ENCODE data around the gene STARD13. TPM values are rescaled to one million over a fixed set of nuclear protein-coding genes. Genes with fewer than 3 reads are reported as not detected.

STARD13 gene
- total RNA-seq, 1 experiment from 2014 or later = 4.1 TPM

DNA sequence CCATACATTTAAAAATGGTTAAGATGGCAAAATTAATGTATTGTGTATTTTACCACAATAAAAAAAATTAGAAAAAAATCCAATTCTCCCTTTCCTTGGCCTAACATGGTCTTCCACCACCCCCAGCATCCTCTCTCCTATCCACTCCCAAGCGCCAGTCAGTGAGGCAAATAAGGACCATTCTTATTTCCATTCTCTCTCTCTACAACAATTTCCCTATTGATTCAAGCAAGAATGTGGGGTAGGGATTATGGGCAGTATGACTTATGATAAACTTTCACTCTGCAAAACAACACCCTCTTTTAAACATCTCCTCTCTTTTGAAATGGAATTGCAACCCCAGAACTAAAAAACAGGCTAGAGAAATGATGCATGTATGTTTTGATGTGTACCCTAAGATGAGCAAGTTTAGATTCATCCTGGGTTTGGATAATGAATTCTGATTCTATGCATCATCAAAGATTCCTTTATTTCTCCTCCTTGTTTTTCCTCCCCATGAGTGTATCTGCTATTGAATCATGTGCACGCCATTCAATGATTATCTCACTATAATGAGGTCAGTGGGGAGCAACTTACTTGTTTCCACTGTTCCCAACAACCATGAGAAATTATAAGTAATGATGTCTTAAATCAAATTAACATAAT, 3.5 kb downstream of the STARD13 start (continued):
- TF ChIP-seq EZH2 (IDR thresholded peaks at IDR 0.05) (no peak), MAX (IDR thresholded peaks at IDR 0.05) (no peak), CEBPB (IDR thresholded peaks at IDR 0.05; ENCODE audit: low read depth) (no peak), EZH2phosphoT487 (IDR thresholded peaks at IDR 0.05; ENCODE audit: borderline replicate concordance) (no peak), ELF1 (IDR thresholded peaks at IDR 0.05; ENCODE audit: borderline replicate concordance, low read depth) (no peak), CBX3 (IDR thresholded peaks at IDR 0.05; ENCODE audit: low read depth) (no peak), EGR1 (IDR thresholded peaks at IDR 0.05; ENCODE audit: low read depth) (no peak)
- TF ChIP-seq, protein P1, sequence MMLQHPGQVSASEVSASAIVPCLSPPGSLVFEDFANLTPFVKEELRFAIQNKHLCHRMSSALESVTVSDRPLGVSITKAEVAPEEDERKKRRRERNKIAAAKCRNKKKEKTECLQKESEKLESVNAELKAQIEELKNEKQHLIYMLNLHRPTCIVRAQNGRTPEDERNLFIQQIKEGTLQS (IDR thresholded peaks at IDR 0.05) = no peak

DNA sequence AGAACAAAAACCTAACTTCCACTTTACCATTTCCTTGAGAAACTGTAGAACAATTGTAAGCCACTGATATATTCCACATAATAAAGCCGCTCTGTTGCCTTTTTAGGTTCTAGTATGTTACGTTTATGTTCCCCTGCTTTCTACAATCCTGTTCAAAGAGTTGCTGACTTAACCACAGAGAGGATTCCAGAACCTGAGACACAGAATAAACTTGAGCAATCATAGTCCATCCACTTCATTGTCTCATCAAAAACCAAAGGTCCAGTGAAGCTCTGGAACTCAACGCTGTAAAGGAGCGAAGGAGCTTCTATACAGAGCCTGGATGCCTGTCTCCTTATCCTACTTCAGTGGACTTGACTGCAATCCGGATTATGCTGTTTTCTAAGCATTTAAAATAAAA, 4.6 kb downstream of the STARD13 start:
- TF ChIP-seq SP1 (IDR thresholded peaks at IDR 0.05; ENCODE audit: low read depth) = no peak
- no peak for TF ChIP-seq CBX3 (IDR thresholded peaks at IDR 0.05; ENCODE audit: low read depth)
- TF ChIP-seq ZNF274 (IDR thresholded peaks at IDR 0.05; ENCODE audit: low read depth, low read length) = no peak
- no peak for TF ChIP-seq JUND (IDR thresholded peaks at IDR 0.05)
- no peak for TF ChIP-seq FOSL1 (IDR thresholded peaks at IDR 0.05; ENCODE audit: low read depth)
- no peak for TF ChIP-seq POLR2A (IDR thresholded peaks at IDR 0.05; ENCODE audit: borderline replicate concordance, extremely low read depth, insufficient read depth, insufficient read length)
- no peak for TF ChIP-seq YY1 (IDR thresholded peaks at IDR 0.05; ENCODE audit: extremely low read depth, insufficient replicate concordance, low read depth, low read length)
- no peak for TF ChIP-seq ZFX (IDR thresholded peaks at IDR 0.05)
- no peak for TF ChIP-seq EGR1 (IDR thresholded peaks at IDR 0.05; ENCODE audit: low read depth)
- Histone ChIP-seq H3K27me3 (ENCODE audit: insufficient read depth, low read length) (no peaks in the 10 kb centered on the region), H3K4me3 (replicated peaks in 1 of 2; ENCODE audit: low read depth in 1 of 2, low read length in 2 of 2) (no peak overlapping the region), H3K9me2 (ENCODE audit: insufficient read depth) (no peaks in the 10 kb centered on the region), H3K36me3 (ENCODE audit: control insufficient read depth in 1 of 2, insufficient read depth in 2 of 2, low read length in 2 of 2) (no peaks in the 10 kb centered on the region), H3K27ac (ENCODE audit: low read depth, low read length) (no peak overlapping the region), H4K20me1 (ENCODE audit: insufficient read depth) (no peaks in the 10 kb centered on the region), H3K79me2 (ENCODE audit: insufficient read depth, low read length) (no peaks in the 10 kb centered on the region), H3K4me1 (ENCODE audit: control insufficient read depth in 1 of 2, insufficient read depth in 2 of 2, low read length in 2 of 2) (peaks cover 11 to 29% of the 10 kb centered on the region in 2 experiments), H3K4me2 (ENCODE audit: low read length) (no peak overlapping the region), H3K9me3 (ENCODE audit: control insufficient read depth in 1 of 2, insufficient read depth in 1 of 2, low read depth in 1 of 2, low read length in 2 of 2) (no peaks in the 10 kb centered on the region), H2AFZ (ENCODE audit: low read depth, low read length, poor library complexity, severe bottlenecking) (no peak overlapping the region), H3K9ac (ENCODE audit: low read length) (no peak overlapping the region)
- RAD21 ChIA-PET (ENCODE audit: low non-redundant PET in 1 of 2, low total read pairs in 2 of 2, uncharacterized antibody in 2 of 2, unreplicated experiment in 2 of 2) = no interaction called here
- ATAC-seq (no peak), DNase-seq (ENCODE audit: low read depth, low spot score) (no peak)
- CTCF ChIA-PET = no interaction called here
- no TSS peak for BruUV-seq (replicated peaks)
- POLR2A ChIA-PET = no interaction called here
- intact Hi-C loops (cut with micrococcal nuclease) = no loop called here
